ENCODE measurements around the gene GFM2.
"Not testable (repeated sequence)": the region's sequence is repeated elsewhere in the genome, so short reads cannot be mapped to it uniquely, and the experiment has no call there.

The GFM2 gene

GRCh38 chr5:74761241-74761640 lies 5.7 kb downstream of the GFM2 start:
- no peaks in the 10 kb centered on the region for H3K9me3 Mint-ChIP-seq
- no peaks in the 10 kb centered on the region for H3K27me3 Mint-ChIP-seq
- peaks cover 49% of the 10 kb centered on the region for H3K4me1 Mint-ChIP-seq
- no peak overlapping the region for H3K27ac Mint-ChIP-seq
- H3K4me3 Mint-ChIP-seq = no peak overlapping the region
- H3K36me3 Mint-ChIP-seq = peaks cover 22% of the 10 kb centered on the region

GRCh38 chr5:74748742-74749141 lies 18.2 kb downstream of the GFM2 start:
- not testable (repeated sequence) for H3K9me3 Mint-ChIP-seq, H3K27ac Mint-ChIP-seq, H3K4me3 Mint-ChIP-seq, H3K27me3 Mint-ChIP-seq
- peaks cover 12% of the 10 kb centered on the region for H3K4me1 Mint-ChIP-seq
- peaks cover 29% of the 10 kb centered on the region for H3K36me3 Mint-ChIP-seq

- no peak overlapping the region for H3K27ac Mint-ChIP-seq
- peaks cover 14% of the 10 kb centered on the region for H3K36me3 Mint-ChIP-seq
- no peaks in the 10 kb centered on the region for H3K4me1 Mint-ChIP-seq
- no peaks in the 10 kb centered on the region for H3K9me3 Mint-ChIP-seq
- no peak overlapping the region for H3K4me3 Mint-ChIP-seq
- no peaks in the 10 kb centered on the region for H3K27me3 Mint-ChIP-seq
Observed at GRCh38 chr5:74738406-74738805, 28.5 kb downstream of the GFM2 start.

- Mint-ChIP-seq H3K36me3 (peaks cover 18% of the 10 kb centered on the region), H3K9me3 (no peaks in the 10 kb centered on the region), H3K4me3 (no peak overlapping the region), H3K27ac (no peak overlapping the region), H3K4me1 (no peaks in the 10 kb centered on the region), H3K27me3 (no peaks in the 10 kb centered on the region)
Observed at GRCh38 chr5:74736759-74737158, 30.2 kb downstream of the GFM2 start.

- no peak overlapping the region for H3K27ac Mint-ChIP-seq
- H3K4me3 Mint-ChIP-seq = no peak overlapping the region
- no peaks in the 10 kb centered on the region for H3K4me1 Mint-ChIP-seq
- H3K9me3 Mint-ChIP-seq = no peaks in the 10 kb centered on the region
- H3K36me3 Mint-ChIP-seq = peaks cover 17% of the 10 kb centered on the region
- no peaks in the 10 kb centered on the region for H3K27me3 Mint-ChIP-seq
Observed at GRCh38 chr5:74725331-74725730, 41.6 kb downstream of the GFM2 start.

GRCh38 chr5:74722271-74722670 lies 44.6 kb downstream of the GFM2 start:
- Mint-ChIP-seq H3K27ac (no peak overlapping the region), H3K36me3 (peaks cover 19% of the 10 kb centered on the region), H3K27me3 (no peaks in the 10 kb centered on the region), H3K4me1 (no peaks in the 10 kb centered on the region), H3K9me3 (no peaks in the 10 kb centered on the region), H3K4me3 (no peak overlapping the region)

GRCh38 chr5:74717596-74717995 lies 49.3 kb downstream of the GFM2 start:
- H3K4me3 Mint-ChIP-seq = no peak overlapping the region
- H3K9me3 Mint-ChIP-seq = no peaks in the 10 kb centered on the region
- H3K27ac Mint-ChIP-seq = no peak overlapping the region
- no peaks in the 10 kb centered on the region for H3K27me3 Mint-ChIP-seq
- peaks cover 20% of the 10 kb centered on the region for H3K36me3 Mint-ChIP-seq
- H3K4me1 Mint-ChIP-seq = no peaks in the 10 kb centered on the region

GRCh38 chr5:74693191-74693590 lies 73.7 kb downstream of the GFM2 start:
- H3K36me3 Mint-ChIP-seq = peaks cover 16% of the 10 kb centered on the region
- no peak overlapping the region for H3K27ac Mint-ChIP-seq
- H3K27me3 Mint-ChIP-seq = no peaks in the 10 kb centered on the region
- no peaks in the 10 kb centered on the region for H3K9me3 Mint-ChIP-seq
- H3K4me3 Mint-ChIP-seq = no peak overlapping the region
- peaks cover 5% of the 10 kb centered on the region for H3K4me1 Mint-ChIP-seq

GRCh38 chr5:74686962-74687751 lies 79.8 kb downstream of the GFM2 start:
- Mint-ChIP-seq H3K9me3 (no peaks in the 10 kb centered on the region), H3K27ac (no peak overlapping the region), H3K27me3 (no peaks in the 10 kb centered on the region), H3K36me3 (peaks cover 4% of the 10 kb centered on the region), H3K4me1 (peaks cover 28% of the 10 kb centered on the region), H3K4me3 (peak overlapping the region; percentile 45)

- Mint-ChIP-seq H3K36me3 (peaks cover 4% of the 10 kb centered on the region), H3K9me3 (no peaks in the 10 kb centered on the region), H3K27me3 (no peaks in the 10 kb centered on the region), H3K27ac (peak overlapping the region; percentile 44), H3K4me3 (peak overlapping the region; percentile 81), H3K4me1 (peaks cover 28% of the 10 kb centered on the region)
Observed at GRCh38 chr5:74685979-74686631, 80.8 kb downstream of the GFM2 start.

- peak within 1 kb of the TSS; percentile 46 for H3K27ac Mint-ChIP-seq
- H3K36me3 Mint-ChIP-seq = peaks cover 1% of the 10 kb centered on the region
- H3K9me3 Mint-ChIP-seq = no peaks in the 10 kb centered on the region
- peak within 1 kb of the TSS; percentile 82 for H3K4me3 Mint-ChIP-seq
- H3K4me1 Mint-ChIP-seq = peaks cover 28% of the 10 kb centered on the region
- H3K27me3 Mint-ChIP-seq = no peaks in the 10 kb centered on the region
Observed at GRCh38 chr5:74684900-74685851, 81.7 kb downstream of the GFM2 start, which contains the start of gene HEXB. HEXB (plus strand) TSS chr5:74685233; CDS start chr5:74685261, 28 bp downstream.

- H3K4me1 Mint-ChIP-seq = peaks cover 3% of the 10 kb centered on the region
- no peak overlapping the region for H3K4me3 Mint-ChIP-seq
- H3K27me3 Mint-ChIP-seq = no peaks in the 10 kb centered on the region
- no peaks in the 10 kb centered on the region for H3K36me3 Mint-ChIP-seq
- H3K9me3 Mint-ChIP-seq = no peaks in the 10 kb centered on the region
- H3K27ac Mint-ChIP-seq = no peak overlapping the region
Observed at GRCh38 chr5:74679966-74680365, 87.0 kb downstream of the GFM2 start.

GRCh38 chr5:74679300-74679699 lies 87.6 kb downstream of the GFM2 start:
- H3K4me1 Mint-ChIP-seq, H3K36me3 Mint-ChIP-seq, H3K4me3 Mint-ChIP-seq, H3K27me3 Mint-ChIP-seq, H3K9me3 Mint-ChIP-seq, H3K27ac Mint-ChIP-seq: not testable (repeated sequence)

- not testable (repeated sequence) for H3K9me3 Mint-ChIP-seq, H3K27me3 Mint-ChIP-seq, H3K4me3 Mint-ChIP-seq, H3K27ac Mint-ChIP-seq, H3K4me1 Mint-ChIP-seq, H3K36me3 Mint-ChIP-seq
Observed at GRCh38 chr5:74678123-74678522, 88.8 kb downstream of the GFM2 start.

GRCh38 chr5:74676466-74676865 lies 90.5 kb downstream of the GFM2 start:
- H3K36me3 Mint-ChIP-seq, H3K4me1 Mint-ChIP-seq, H3K4me3 Mint-ChIP-seq, H3K9me3 Mint-ChIP-seq, H3K27me3 Mint-ChIP-seq, H3K27ac Mint-ChIP-seq: not testable (repeated sequence)
